ENCODE measurements around the gene SERPING1. TPM values are rescaled to one million over a fixed set of nuclear protein-coding genes. Genes with fewer than 3 reads are reported as not detected.

SERPING1 gene
- 7.3 TPM for total RNA-seq

DNA sequence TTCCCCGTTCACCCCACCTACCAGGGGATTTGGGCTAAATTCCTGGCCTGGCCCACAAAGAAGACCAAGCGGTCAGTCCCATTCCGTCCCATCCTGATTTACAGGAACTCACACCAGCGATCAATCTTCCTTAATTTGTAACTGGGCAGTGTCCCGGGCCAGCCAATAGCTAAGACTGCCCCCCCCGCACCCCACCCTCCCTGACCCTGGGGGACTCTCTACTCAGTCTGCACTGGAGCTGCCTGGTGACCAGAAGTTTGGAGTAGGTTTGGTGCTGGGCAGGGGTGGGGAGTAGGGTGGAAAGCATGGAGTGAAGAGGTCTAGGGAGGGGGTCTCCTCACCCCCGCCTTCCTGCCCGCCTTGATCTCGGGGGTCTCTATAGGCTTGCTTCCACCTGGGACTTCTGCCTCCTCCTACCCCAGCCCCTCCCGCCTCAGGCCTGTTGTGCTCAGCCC lies at the start of gene SERPING1:
SERPING1 (plus strand) TSS at position 225 of the 455 bp plus-strand sequence. CDS start 586 bp downstream, outside the sequence.
- no peak for FAIRE-seq

GRCh38 chr11:57547854-57548377 lies 49.6 kb upstream of the SERPING1 start:
- FAIRE-seq (no peak), DNase-seq (ENCODE audit: low spot score in 2 of 2) (no peak)

More for the DNA sequence above, at the start of gene SERPING1:
- peak; percentile 28 to 47 for DNase-seq (ENCODE audit: low spot score in 2 of 2)

DNA sequence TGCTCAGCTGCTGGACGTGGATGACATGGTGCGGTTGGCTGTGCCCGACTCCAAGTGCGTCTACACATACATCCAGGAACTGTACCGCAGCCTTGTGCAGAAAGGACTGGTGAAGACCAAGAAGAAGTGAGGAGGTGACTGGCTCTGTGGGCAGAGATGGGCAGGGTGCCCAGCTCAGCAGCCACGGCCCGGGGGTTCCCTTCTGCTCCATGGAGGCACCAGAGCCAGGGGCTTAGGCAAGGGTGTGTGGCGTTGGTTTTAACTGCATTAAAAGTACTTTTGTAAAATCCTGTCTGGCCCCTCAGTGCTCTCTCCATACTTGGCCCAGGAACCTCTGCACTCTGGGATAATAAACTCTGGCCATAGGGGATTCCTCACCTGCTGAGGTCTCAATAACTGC lies 47.5 kb upstream of the SERPING1 start:
- FAIRE-seq = no peak
- no peak for DNase-seq (ENCODE audit: low spot score in 2 of 2)

GRCh38 chr11:57551941-57552340 lies 45.5 kb upstream of the SERPING1 start:
- FAIRE-seq (no peak), DNase-seq (ENCODE audit: low spot score in 2 of 2) (no peak)

DNA sequence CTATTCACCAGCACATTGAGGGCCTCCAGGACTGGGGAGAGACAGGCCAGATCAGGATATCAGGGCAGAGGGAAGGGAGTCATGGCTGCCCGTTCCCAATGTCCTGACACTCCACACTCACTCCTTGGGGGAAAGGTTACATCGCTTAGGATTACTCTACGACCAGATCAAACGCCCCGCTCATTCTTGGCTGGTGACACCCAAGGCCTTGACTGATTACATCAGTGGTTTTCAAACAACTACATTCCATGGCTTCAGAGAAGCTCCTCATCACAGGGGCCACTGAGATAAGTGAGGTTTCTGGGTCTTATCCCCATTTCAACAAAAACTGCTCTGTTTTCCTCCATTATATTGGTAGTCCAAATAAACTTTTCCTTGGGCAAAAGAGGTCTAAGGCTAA lies 45.0 kb upstream of the SERPING1 start:
- FAIRE-seq (no peak), DNase-seq (ENCODE audit: low spot score in 2 of 2) (no peak)

DNA sequence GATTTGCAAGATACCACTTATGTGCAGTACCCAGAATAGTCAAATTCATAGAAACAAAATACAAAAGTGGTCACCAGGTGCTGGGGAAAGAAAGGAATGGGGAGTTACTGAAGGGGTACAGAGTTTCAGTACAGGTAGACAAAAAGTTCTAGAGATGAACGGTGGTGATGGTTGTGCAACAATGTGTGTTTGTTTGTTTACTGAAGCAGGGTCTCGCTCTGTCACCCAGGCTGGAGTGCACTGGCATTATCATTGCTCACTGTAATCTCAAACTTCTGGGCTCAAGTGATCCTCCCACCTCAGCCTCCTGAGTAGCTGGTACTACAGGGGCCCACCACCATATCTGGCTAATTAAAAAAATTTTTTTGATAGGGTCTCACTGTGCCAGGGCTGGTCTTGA lies 42.1 kb upstream of the SERPING1 start:
- DNase-seq (ENCODE audit: low spot score in 2 of 2) (no peak), FAIRE-seq (no peak)

DNA sequence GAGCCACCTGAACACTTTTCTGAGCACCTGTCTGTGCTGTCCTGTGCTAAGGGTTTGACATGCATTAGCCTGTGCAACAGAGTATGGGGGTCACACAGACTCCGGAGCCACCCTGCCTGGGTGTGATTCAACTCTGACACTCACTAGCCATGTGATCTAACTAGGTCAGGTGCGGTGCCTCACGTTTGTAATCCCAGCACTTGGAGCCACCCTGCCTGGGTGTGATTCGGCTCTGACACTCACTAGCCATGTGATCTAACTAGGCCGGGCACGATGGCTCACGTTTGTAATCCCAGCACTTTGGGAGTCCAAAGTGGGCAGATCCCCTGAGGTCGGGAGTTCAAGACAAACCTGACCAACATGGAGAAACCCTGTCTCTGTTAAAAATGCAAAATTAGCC lies 41.4 kb upstream of the SERPING1 start:
- FAIRE-seq = no peak
- DNase-seq (ENCODE audit: low spot score in 2 of 2) = no peak

GRCh38 chr11:57560146-57560545 lies 37.3 kb upstream of the SERPING1 start:
- no peak for FAIRE-seq
- no peak for DNase-seq (ENCODE audit: low spot score in 2 of 2)

- DNase-seq (ENCODE audit: low spot score in 2 of 2) (no peak), FAIRE-seq (no peak)
These were observed 34.9 kb upstream of the SERPING1 start for GRCh38 chr11:57562596-57562995.

- DNase-seq (ENCODE audit: low spot score in 2 of 2) (peak; percentile 53 to 54), FAIRE-seq (no peak)
These were observed 31.2 kb upstream of the SERPING1 start for GRCh38 chr11:57566005-57566904.

DNA sequence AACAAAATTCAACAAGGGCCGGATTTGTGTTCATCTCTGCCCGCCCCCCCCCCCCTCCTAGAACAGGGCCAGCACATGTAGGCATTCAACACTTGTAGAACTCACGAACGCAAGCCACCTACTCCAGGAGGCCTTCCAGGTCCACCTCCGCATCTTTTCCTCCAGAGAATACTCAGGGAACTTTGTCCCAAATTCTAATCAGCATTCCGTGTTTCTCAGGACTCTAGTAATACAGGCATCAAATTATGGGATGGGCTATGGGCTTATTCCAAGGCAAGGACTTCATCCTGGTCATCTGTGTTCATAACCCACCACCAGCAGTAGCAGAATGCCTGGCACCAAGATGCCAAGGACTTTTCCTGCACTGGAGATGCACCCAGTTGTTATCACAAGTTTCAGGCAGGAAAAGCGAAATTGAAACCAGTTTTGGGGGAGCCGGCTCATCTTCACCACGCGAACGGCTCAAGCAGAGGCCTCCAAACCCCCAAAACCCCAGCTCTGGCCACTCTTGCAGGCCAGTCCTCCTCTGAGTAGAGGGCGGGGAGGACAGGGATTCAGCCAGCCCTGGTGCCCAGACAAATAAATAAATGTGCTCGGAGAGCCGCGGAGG lies 30.5 kb upstream of the SERPING1 start:
- DNase-seq (ENCODE audit: low spot score in 2 of 2) (peak in 1 of 2 donors; percentile 48), FAIRE-seq (no peak)

DNA sequence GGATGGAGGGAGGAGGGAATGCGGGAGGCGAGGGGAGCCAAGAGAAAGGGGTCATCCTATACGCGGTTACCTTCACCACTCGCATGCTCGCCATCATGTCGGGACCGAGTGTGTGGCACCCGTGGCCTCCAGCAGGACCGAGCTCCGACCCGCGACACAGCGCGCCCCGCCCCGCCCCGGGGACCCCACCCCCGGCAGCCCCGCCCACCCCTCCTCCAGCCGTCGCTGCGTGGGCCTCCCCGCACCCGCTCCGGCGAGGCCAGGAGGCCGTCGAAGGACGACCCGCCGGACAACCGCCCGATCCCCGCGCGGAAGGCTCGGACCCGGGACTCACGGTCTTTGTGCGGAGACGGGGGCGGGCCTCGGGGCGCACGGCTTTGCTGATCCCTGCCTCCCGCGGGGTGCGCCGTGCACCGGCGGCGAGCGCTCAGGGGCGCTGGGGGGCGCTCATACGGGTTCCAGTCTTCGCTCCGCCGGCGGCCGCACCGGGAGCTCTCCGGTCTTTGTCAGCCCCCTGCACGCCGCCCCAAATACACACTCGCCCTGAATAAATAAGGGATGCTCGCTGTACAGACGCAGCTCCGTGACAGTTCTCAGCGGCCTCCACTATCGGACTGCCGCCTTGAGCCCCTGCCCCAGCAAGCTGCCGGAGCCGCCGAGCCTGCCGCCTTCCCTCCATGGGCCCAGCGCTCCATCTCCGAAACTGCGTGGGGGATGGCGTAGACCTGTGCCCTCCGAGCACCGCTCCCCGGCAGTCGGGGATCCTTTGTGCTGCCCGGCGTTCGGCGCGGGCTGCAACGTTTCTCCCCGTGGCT lies 29.8 kb upstream of the SERPING1 start, which contains the start of gene UBE2L6:
UBE2L6 (minus strand) TSS at position 158 of the 815 bp plus-strand sequence; CDS start at position 97, 61 bp downstream.
- peak; percentile 63 to 71 for DNase-seq (ENCODE audit: low spot score in 2 of 2)
- no peak for FAIRE-seq

GRCh38 chr11:57568330-57568766 lies 29.1 kb upstream of the SERPING1 start:
- no peak for FAIRE-seq
- peak; percentile 20 to 74 for DNase-seq (ENCODE audit: low spot score in 2 of 2)

DNA sequence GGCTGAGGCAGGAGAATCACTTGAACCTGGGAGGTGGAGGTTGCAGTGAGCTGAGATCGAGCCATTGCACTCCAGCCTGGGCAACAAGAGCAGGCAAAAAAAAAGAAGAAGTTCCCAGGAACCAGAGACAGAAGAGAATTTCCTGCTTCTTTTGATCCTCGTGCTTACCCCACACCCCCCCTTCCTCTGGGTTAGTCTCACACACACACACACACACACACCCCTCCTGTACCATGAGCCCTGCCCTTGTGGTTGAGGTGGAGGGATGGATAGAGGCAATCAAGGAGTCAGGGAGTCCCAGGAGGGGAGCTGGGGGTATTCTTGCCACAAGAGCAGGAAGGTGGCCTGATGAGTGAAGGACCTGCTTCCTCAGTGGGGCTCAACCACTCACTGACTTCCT lies 25.9 kb upstream of the SERPING1 start:
- no peak for DNase-seq (ENCODE audit: low spot score in 2 of 2)
- no peak for FAIRE-seq

DNA sequence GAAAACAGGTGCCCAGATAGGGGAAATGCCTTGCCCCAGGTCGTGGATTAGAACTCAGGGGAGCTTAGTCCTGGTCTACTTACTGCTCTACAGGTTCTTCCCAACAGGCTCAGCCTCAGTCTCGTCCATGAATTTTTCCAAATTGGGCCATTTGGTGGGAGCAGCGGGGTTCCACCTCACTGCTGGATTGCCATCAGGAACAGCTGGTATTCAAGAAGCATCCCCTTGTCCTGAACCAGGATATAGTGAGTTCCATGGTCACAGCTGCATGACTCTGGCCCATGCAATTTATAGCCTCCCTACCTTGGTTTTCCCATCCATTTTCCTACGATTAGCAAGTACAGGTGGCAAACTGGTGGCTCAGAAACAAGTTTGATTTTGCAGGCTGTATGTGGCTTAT lies 23.4 kb upstream of the SERPING1 start:
- DNase-seq (ENCODE audit: low spot score in 2 of 2) = no peak
- no peak for FAIRE-seq

GRCh38 chr11:57584341-57584740 lies 13.1 kb upstream of the SERPING1 start:
- no peak for FAIRE-seq
- DNase-seq (ENCODE audit: low spot score in 2 of 2) = no peak

DNA sequence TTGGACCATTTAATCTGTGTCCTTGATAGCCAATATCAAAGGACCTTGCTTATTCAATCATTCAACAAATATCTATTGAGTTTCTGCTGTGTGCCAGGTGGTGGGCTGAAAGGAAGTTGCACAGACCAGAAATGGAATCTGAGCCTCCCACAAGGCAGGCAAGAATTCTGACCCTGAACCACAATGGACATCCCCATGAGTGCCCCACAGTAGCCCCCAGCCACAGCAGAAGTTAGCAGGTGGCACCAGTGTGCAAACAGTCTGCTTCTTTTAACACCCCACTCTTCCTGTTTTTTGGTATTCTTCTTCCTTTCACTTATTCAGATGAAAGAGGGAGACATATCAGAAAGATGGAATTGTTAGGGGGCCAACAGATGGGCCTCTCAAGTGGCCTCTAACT lies 12.2 kb upstream of the SERPING1 start:
- no peak for FAIRE-seq
- DNase-seq (ENCODE audit: low spot score in 2 of 2) = no peak

DNA sequence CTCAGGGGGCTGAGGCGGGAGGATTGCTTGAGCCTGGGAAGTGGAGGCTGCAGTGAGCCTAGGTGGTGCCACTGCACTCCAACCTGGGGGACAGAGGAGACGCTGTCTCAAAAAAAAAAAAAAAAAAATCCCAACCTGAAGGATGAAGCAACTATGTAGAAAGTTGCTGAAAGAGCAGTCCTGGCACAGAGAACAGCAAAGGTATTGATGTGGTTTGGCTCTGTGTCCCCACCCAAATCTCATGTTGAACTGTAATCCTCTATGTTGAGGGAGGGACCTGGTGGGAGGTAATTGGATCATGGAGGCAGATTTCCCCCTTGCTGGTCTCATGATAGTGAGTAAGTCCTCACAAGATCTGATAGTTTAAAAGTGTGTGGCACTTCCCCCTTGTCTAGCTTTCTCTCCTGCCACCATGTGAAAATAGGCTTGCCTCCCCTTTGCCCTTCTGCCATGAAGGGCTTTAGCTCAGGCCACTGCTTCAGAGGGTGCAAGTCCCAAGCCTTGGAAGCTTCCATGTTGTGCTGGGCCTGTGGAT lies 10.7 kb upstream of the SERPING1 start:
- FAIRE-seq = no peak

DNA sequence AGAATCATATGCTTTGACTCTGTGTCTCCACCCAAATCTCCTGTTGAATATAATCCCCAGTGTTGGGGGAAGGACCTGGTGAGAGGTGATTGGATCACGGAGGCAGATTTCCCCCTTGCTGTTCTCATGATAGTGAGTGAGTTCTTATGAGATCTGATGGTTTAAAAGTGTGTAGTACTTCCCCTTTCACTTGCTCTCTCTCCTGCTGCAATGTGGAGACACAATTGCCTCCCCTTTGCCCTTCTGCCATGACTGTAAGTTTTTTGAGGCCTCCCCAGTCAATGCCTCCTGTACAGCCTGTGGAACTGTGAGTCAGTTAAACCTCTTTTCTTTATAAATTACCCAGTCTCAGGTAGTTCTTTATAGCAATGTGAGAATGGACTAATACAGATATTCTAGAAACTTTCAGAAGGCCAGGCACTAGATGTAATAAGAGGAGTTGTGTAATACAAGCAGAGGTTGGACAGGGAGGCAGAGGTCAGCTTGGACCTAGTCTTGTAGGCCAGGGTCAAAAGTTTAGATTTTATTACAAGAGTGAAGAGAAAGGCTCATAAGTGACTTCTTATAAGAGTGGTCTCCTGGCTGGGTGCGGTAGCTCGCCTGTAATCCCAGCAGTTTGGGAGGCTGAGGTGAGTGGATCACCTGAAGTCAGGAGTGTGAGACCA lies 9.3 kb upstream of the SERPING1 start:
- DNase-seq (ENCODE audit: low spot score in 2 of 2) (no peak), FAIRE-seq (no peak)

More for the DNA sequence above, 10.7 kb upstream of the SERPING1 start:
- DNase-seq (ENCODE audit: low spot score in 2 of 2) = no peak
